G401 (cell line): ENCODE results near the gene UCHL1. TPM values are rescaled to one million over a fixed set of nuclear protein-coding genes. Genes with fewer than 3 reads are reported as not detected.
A peak's percentile ranks its signal among the peaks of the same experiment; 100 is the strongest.

Experiments used
- DNase-seq: peaks from one replicate; pipeline ENCODE4 v3.0.0-alpha.2; 2015; ENCODE audit warnings: low spot score
- in situ Hi-C: cut with HindIII; loops from 2 replicates; pipeline ENCODE4 v1.10.0; 2016; ENCODE audit warnings: low sequenced_read_pairs, mixed read lengths
- total RNA-seq: library from RNA; depleted of rRNA; stranded (reverse); fragments of >200 nt; shearing (Covaris generic); gene quantifications from 2 replicates; pipeline ENCODE4 v1.2.3, GENCODE V29; 2014; rRNA removed

The UCHL1 gene
- total RNA-seq = 900 and 922 TPM in 2 replicates

- in situ Hi-C loops = no loop called here
- peak; percentile 87 for DNase-seq
Observed at GRCh38 chr4:41256740-41257256, at the start of gene UCHL1. TSS of gene UCHL1 (plus strand) at chr4:41256928. CDS start at chr4:41256977, 49 bp downstream.

GRCh38 chr4:41207291-41207831, 49.4 kb upstream of the UCHL1 start:
- in situ Hi-C loops = loop anchor here (25.0 kb wide), 1 partner anchor 270 kb away; no protein-coding TSS in a partner anchor
- no peak for DNase-seq

GRCh38 chr4:41209187-41209586, 47.5 kb upstream of the UCHL1 start:
- in situ Hi-C loops = loop anchor here (25.0 kb wide), 1 partner anchor 272 kb away; no protein-coding TSS in a partner anchor
- DNase-seq = no peak

GRCh38 chr4:41209901-41210300, 46.8 kb upstream of the UCHL1 start:
- no peak for DNase-seq
- in situ Hi-C loops = loop anchor here (25.0 kb wide), 1 partner anchor 273 kb away; no protein-coding TSS in a partner anchor

- DNase-seq = no peak
- in situ Hi-C loops = loop anchor here (25.0 kb wide), 1 partner anchor 275 kb away; no protein-coding TSS in a partner anchor
Observed at GRCh38 chr4:41211951-41212615, 44.6 kb upstream of the UCHL1 start.

GRCh38 chr4:41212616-41213203, 44.0 kb upstream of the UCHL1 start:
- peak; percentile 29 for DNase-seq
- in situ Hi-C loops = loop anchor here (25.0 kb wide), 1 partner anchor 275 kb away; no protein-coding TSS in a partner anchor

- DNase-seq = peak; percentile 16
- in situ Hi-C loops = loop anchor here (25.0 kb wide), 1 partner anchor 276 kb away; no protein-coding TSS in a partner anchor
Observed at GRCh38 chr4:41213625-41214135, 43.0 kb upstream of the UCHL1 start.

GRCh38 chr4:41214136-41214824, 42.4 kb upstream of the UCHL1 start, which contains the start of gene APBB2:
TSS of gene APBB2 (minus strand) at chr4:41214542. CDS start at chr4:41033254, 181,288 bp downstream.
- in situ Hi-C loops = loop anchor here (25.0 kb wide), 1 partner anchor 277 kb away; no protein-coding TSS in a partner anchor
- DNase-seq = peak; percentile 90

GRCh38 chr4:41214825-41215146, 41.9 kb upstream of the UCHL1 start:
- DNase-seq = no peak
- in situ Hi-C loops = loop anchor here (25.0 kb wide), 1 partner anchor 277 kb away; no protein-coding TSS in a partner anchor

- peak; percentile 20 for DNase-seq
- in situ Hi-C loops = loop anchor here (25.0 kb wide), 1 partner anchor 278 kb away; no protein-coding TSS in a partner anchor
Observed at GRCh38 chr4:41215155-41215554, 41.6 kb upstream of the UCHL1 start.

- no peak for DNase-seq
- in situ Hi-C loops = loop anchor here (25.0 kb wide), 1 partner anchor 279 kb away; no protein-coding TSS in a partner anchor
Observed at GRCh38 chr4:41215969-41216293, 40.8 kb upstream of the UCHL1 start.

- DNase-seq = peak; percentile 59
- in situ Hi-C loops = loop anchor here (25.0 kb wide), 1 partner anchor 279 kb away; no protein-coding TSS in a partner anchor
Observed at GRCh38 chr4:41216294-41217019, 40.3 kb upstream of the UCHL1 start.

- in situ Hi-C loops = loop anchor here (25.0 kb wide), 1 partner anchor 280 kb away; no protein-coding TSS in a partner anchor
- DNase-seq = no peak
Observed at GRCh38 chr4:41217020-41217333, 39.8 kb upstream of the UCHL1 start.

- no peak for DNase-seq
- in situ Hi-C loops = loop anchor here (25.0 kb wide), 1 partner anchor 280 kb away; no protein-coding TSS in a partner anchor
Observed at GRCh38 chr4:41217374-41217773, 39.4 kb upstream of the UCHL1 start.

- no peak for DNase-seq
- in situ Hi-C loops = loop anchor here (25.0 kb wide), 1 partner anchor 281 kb away; no protein-coding TSS in a partner anchor
Observed at GRCh38 chr4:41218703-41219102, 38.0 kb upstream of the UCHL1 start.

GRCh38 chr4:41219421-41219950, 37.2 kb upstream of the UCHL1 start:
- in situ Hi-C loops = loop anchor here (25.0 kb wide), 1 partner anchor 282 kb away; no protein-coding TSS in a partner anchor
- DNase-seq = no peak

GRCh38 chr4:41221850-41222645, 34.7 kb upstream of the UCHL1 start:
- no peak for DNase-seq
- in situ Hi-C loops = loop anchor here (25.0 kb wide), 1 partner anchor 285 kb away; no protein-coding TSS in a partner anchor
